ENCODE data around the gene CSTF1.

DNA sequence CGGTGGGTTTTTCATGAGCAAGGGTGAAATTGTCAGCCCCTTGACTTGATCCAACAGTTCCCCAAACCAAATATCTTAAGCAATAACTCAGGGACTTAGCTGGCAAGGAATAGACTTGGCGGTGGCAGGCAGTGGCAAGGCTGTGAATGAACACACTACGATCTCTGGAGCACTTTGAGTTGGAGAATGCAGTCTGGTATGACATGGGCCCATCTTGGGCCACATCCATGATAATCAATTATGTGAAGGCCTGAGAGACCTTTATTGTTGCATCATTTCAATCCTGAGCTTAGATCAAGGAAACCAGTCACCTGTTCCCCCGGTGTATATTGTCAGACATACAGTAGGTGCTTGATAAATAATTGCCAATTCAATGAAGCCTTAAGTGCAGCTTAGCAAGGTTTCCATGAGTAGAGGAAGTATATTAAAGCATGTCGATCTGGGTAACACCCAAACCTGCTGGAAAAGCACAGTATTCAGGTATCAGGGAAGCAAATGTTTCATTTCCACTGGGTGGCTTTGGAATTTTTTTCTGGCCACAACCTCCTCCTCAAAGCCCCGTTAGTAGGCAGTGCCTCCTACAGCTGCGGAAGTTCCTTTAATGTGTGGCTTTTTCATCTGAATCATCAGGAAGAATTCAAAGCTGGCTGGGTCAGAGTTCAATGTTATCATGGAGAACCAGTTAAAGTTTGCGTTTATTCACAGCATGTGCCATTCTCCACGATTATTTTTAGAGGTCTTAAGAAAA lies 29.8 kb downstream of the CSTF1 start:
- TF ChIP-seq EZH2phosphoT487 (IDR thresholded peaks at IDR 0.05; ENCODE audit: borderline replicate concordance): no peak
- TF ChIP-seq, protein P1, sequence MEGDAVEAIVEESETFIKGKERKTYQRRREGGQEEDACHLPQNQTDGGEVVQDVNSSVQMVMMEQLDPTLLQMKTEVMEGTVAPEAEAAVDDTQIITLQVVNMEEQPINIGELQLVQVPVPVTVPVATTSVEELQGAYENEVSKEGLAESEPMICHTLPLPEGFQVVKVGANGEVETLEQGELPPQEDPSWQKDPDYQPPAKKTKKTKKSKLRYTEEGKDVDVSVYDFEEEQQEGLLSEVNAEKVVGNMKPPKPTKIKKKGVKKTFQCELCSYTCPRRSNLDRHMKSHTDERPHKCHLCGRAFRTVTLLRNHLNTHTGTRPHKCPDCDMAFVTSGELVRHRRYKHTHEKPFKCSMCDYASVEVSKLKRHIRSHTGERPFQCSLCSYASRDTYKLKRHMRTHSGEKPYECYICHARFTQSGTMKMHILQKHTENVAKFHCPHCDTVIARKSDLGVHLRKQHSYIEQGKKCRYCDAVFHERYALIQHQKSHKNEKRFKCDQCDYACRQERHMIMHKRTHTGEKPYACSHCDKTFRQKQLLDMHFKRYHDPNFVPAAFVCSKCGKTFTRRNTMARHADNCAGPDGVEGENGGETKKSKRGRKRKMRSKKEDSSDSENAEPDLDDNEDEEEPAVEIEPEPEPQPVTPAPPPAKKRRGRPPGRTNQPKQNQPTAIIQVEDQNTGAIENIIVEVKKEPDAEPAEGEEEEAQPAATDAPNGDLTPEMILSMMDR (conservative IDR thresholded peaks at IDR 0.05; ENCODE audit: low read length): no peak
